Breast epithelium (tissue), 3 donors: Measurements from ENCODE around the gene GAGE13.
"Not testable (repeated sequence)": the region's sequence is repeated elsewhere in the genome, so short reads cannot be mapped to it uniquely, and the experiment has no call there.

Experiments used
- CTCF ChIP-seq, 3 donors: fragments of 450-650 bp; IDR thresholded peaks; one replicate each; pipeline ENCODE4 v1.5.1; 2016 to 2017; ENCODE audit warnings: antibody characterized with exemption in 3 of 3, mild to moderate bottlenecking in 3 of 3, moderate library complexity in 3 of 3
- POLR2A ChIP-seq: fragments of 450-650 bp; IDR thresholded peaks from one replicate; pipeline ENCODE4 v1.6.1; 2016; ENCODE audit warnings: antibody characterized with exemption, mild to moderate bottlenecking, moderate library complexity
- POLR2AphosphoS5 ChIP-seq, 3 donors: sonication (generic); formaldehyde crosslinking; IDR thresholded peaks; one replicate each; pipeline ENCODE4 v1.6.1; 2017; ENCODE audit warnings: antibody characterized with exemption in 3 of 3

GRCh38 chrX:49341449-49341848 lies 10.1 kb downstream of the GAGE13 start:
- TF ChIP-seq POLR2AphosphoS5 (IDR thresholded peaks at IDR 0.05); CTCF (IDR thresholded peaks at IDR 0.05); POLR2A: not testable (repeated sequence)
